ENCODE measurements around the gene ENPP7. TPM values are rescaled to one million over a fixed set of nuclear protein-coding genes. Genes with fewer than 3 reads are reported as not detected.

The ENPP7 gene
- total and polyA plus RNA-seq, 4 donors, result 0.31 TPM; not detected in 3

- ATAC-seq (ENCODE audit: insufficient read depth, low FRiP score), result no peak
- no peak for TF ChIP-seq CTCF (IDR thresholded peaks at IDR 0.05; ENCODE audit: control extremely low read depth, extremely low read depth)
Observed at GRCh38 chr17:79749958-79750357, 19.2 kb downstream of the ENPP7 start.

GRCh38 chr17:79750650-79751545 lies 20.2 kb downstream of the ENPP7 start:
- no peak overlapping the region for H3K27ac ChIP-seq (ENCODE audit: low read depth in 1 of 2, low read length in 1 of 2)
- H3K4me1 ChIP-seq (ENCODE audit: control insufficient read depth in 5 of 5, insufficient read depth in 5 of 5, low read length in 5 of 5), result peaks cover 0 to 14% (median 7%) of the 10 kb centered on the region in 5 donors
- no peak overlapping the region for H3K4me3 ChIP-seq
- H3K27me3 ChIP-seq (ENCODE audit: control insufficient read depth in 3 of 3, insufficient read depth in 3 of 3, low read length in 2 of 3), result peaks cover 10 to 44% (median 43%) of the 10 kb centered on the region in 3 donors
- 84 to 89% methylated on average over 13 of the region's 13 CpGs for WGBS, 2 donors
- peaks cover 0 to 4% (median 0%) of the 10 kb centered on the region in 4 donors for H3K9me3 ChIP-seq (ENCODE audit: control insufficient read depth in 4 of 4, insufficient read depth in 3 of 4, low read length in 3 of 4)
- ATAC-seq (ENCODE audit: insufficient read depth, low FRiP score), result no peak
- DNase-seq, result no peak
- H3K9ac ChIP-seq (ENCODE audit: insufficient read depth in 1 of 2, low read length in 2 of 2), result no peak overlapping the region
- H3K36me3 ChIP-seq (ENCODE audit: control insufficient read depth in 4 of 4, insufficient read depth in 4 of 4, low read length in 4 of 4), result no peaks in the 10 kb centered on the region
- TF ChIP-seq CTCF (IDR thresholded peaks at IDR 0.05; ENCODE audit: control extremely low read depth, extremely low read depth), result no peak

More at GRCh38 chr17:79749958-79750357, 19.2 kb downstream of the ENPP7 start:
- Histone ChIP-seq H3K9ac (ENCODE audit: insufficient read depth in 1 of 2, low read length in 2 of 2) (no peak overlapping the region), H3K27ac (ENCODE audit: low read depth in 1 of 2, low read length in 1 of 2) (no peak overlapping the region), H3K4me1 (ENCODE audit: control insufficient read depth in 5 of 5, insufficient read depth in 5 of 5, low read length in 5 of 5) (peaks cover 0 to 14% (median 7%) of the 10 kb centered on the region in 5 donors), H3K9me3 (ENCODE audit: control insufficient read depth in 4 of 4, insufficient read depth in 3 of 4, low read length in 3 of 4) (peaks cover 0 to 4% (median 0%) of the 10 kb centered on the region in 4 donors), H3K4me3 (no peak overlapping the region), H3K27me3 (ENCODE audit: control insufficient read depth in 3 of 3, insufficient read depth in 3 of 3, low read length in 2 of 3) (peaks cover 10 to 45% (median 44%) of the 10 kb centered on the region in 3 donors), H3K36me3 (ENCODE audit: control insufficient read depth in 4 of 4, insufficient read depth in 4 of 4, low read length in 4 of 4) (no peaks in the 10 kb centered on the region)
- no peak for DNase-seq
- 60 to 71% methylated on average over 3 of the region's 3 CpGs for WGBS, 2 donors

GRCh38 chr17:79752175-79752574 lies 21.4 kb downstream of the ENPP7 start:
- Histone ChIP-seq H3K4me1 (ENCODE audit: control insufficient read depth in 5 of 5, insufficient read depth in 5 of 5, low read length in 5 of 5) (peaks cover 0 to 8% (median 7%) of the 10 kb centered on the region in 5 donors), H3K9ac (ENCODE audit: insufficient read depth in 1 of 2, low read length in 2 of 2) (no peak overlapping the region), H3K27me3 (ENCODE audit: control insufficient read depth in 3 of 3, insufficient read depth in 3 of 3, low read length in 2 of 3) (peaks cover 10 to 34% (median 33%) of the 10 kb centered on the region in 3 donors), H3K4me3 (no peak overlapping the region), H3K9me3 (ENCODE audit: control insufficient read depth in 4 of 4, insufficient read depth in 3 of 4, low read length in 3 of 4) (peaks cover 0 to 4% (median 0%) of the 10 kb centered on the region in 4 donors), H3K27ac (ENCODE audit: low read depth in 1 of 2, low read length in 1 of 2) (no peak overlapping the region), H3K36me3 (ENCODE audit: control insufficient read depth in 4 of 4, insufficient read depth in 4 of 4, low read length in 4 of 4) (no peaks in the 10 kb centered on the region)
- no peak for DNase-seq
- WGBS, 2 donors, result 39 to 59% methylated on average over 13 of the region's 13 CpGs
- TF ChIP-seq CTCF (IDR thresholded peaks at IDR 0.05; ENCODE audit: control extremely low read depth, extremely low read depth), result no peak
- no peak for ATAC-seq (ENCODE audit: insufficient read depth, low FRiP score)
